SK-N-SH treated with all-trans-retinoic acid at 6 μM for 48 hours (cell line): Measurements from ENCODE around the gene MOK.

Source experiments
- ATAC-seq: fragments of 200-7000 bp; cut with Tn5 transposase; 3 replicates; pipeline ENCODE4 v1.9.1; 2020; ENCODE audit warnings: mild to moderate bottlenecking, moderate library complexity
- ARNTL ChIP-seq: fragments of 450-650 bp; formaldehyde crosslinking; IDR thresholded peaks from 2 replicates; pipeline ENCODE4 v1.5.0; 2020; ENCODE audit warnings: low read depth, mild to moderate bottlenecking, moderate library complexity, borderline replicate concordance
- BACH2 ChIP-seq: fragments of 250-450 bp; sonication (Bioruptor Pico); IDR thresholded peaks from 2 replicates; pipeline ENCODE4 v1.9.0; 2021; ENCODE audit warnings: mild to moderate bottlenecking, borderline replicate concordance
- CREB5 ChIP-seq: fragments of 250-450 bp; sonication (Bioruptor Pico); IDR thresholded peaks from 2 replicates; pipeline ENCODE4 v1.5.1; 2020; ENCODE audit warnings: low read depth, mild to moderate bottlenecking, moderate library complexity
- CSDC2 ChIP-seq: fragments of 250-450 bp; sonication (Bioruptor Pico); IDR thresholded peaks from 2 replicates; pipeline ENCODE4 v1.5.0; 2020; ENCODE audit warnings: mild to moderate bottlenecking, moderate library complexity
- GLIS3 ChIP-seq: fragments of 250-450 bp; sonication (Bioruptor Pico); IDR thresholded peaks from 2 replicates; pipeline ENCODE4 v1.5.0; 2020; ENCODE audit warnings: mild to moderate bottlenecking, moderate library complexity
- ISL1 ChIP-seq: fragments of 250-450 bp; sonication (Bioruptor Pico); IDR thresholded peaks from 2 replicates; pipeline ENCODE4 v2.1.2; 2022; ENCODE audit warnings: mild to moderate bottlenecking, moderate library complexity
- OSR1 ChIP-seq: fragments of 250-450 bp; sonication (Bioruptor Pico); IDR thresholded peaks from 2 replicates; pipeline ENCODE4 v1.8.0; 2022; ENCODE audit warnings: moderate library complexity, mild to moderate bottlenecking, inconsistent platforms
- POU6F1 ChIP-seq: fragments of 250-450 bp; sonication (Bioruptor Pico); IDR thresholded peaks from 2 replicates; pipeline ENCODE4 v1.8.0; 2021; ENCODE audit warnings: low read depth, mild to moderate bottlenecking, moderate library complexity, borderline replicate concordance
- PPARA ChIP-seq: fragments of 250-450 bp; sonication (Bioruptor Pico); IDR thresholded peaks from 2 replicates; pipeline ENCODE4 v1.5.0; 2020; ENCODE audit warnings: mild to moderate bottlenecking, borderline replicate concordance
- RARB ChIP-seq: fragments of 250-450 bp; sonication (Bioruptor Pico); IDR thresholded peaks from 2 replicates; pipeline ENCODE4 v1.8.0; 2021; ENCODE audit warnings: mild to moderate bottlenecking, moderate library complexity
- SNAI2 ChIP-seq: fragments of 250-450 bp; sonication (Bioruptor Pico); IDR thresholded peaks from 2 replicates; pipeline ENCODE4 v1.5.0; 2020; ENCODE audit warnings: mild to moderate bottlenecking, moderate library complexity
- TCF4 ChIP-seq: fragments of 250-450 bp; sonication (Bioruptor Pico); IDR thresholded peaks from 2 replicates; pipeline ENCODE4 v1.8.0; 2021; ENCODE audit warnings: mild to moderate bottlenecking, moderate library complexity, borderline replicate concordance
- TOX ChIP-seq: fragments of 250-450 bp; sonication (Bioruptor Pico); IDR thresholded peaks from 2 replicates; pipeline ENCODE4 v1.8.0; 2021; ENCODE audit warnings: mild to moderate bottlenecking, moderate library complexity, borderline replicate concordance
- ZC3H10 ChIP-seq: fragments of 250-450 bp; sonication (Bioruptor Pico); IDR thresholded peaks from 2 replicates; pipeline ENCODE4 v1.5.1; 2021; ENCODE audit warnings: mild to moderate bottlenecking, moderate library complexity
- ZFP3 ChIP-seq: fragments of 250-450 bp; sonication (Bioruptor Pico); IDR thresholded peaks from 2 replicates; pipeline ENCODE4 v1.5.0; 2020; ENCODE audit warnings: mild to moderate bottlenecking, moderate library complexity
- ZNF565 ChIP-seq: fragments of 450-650 bp; formaldehyde crosslinking; conservative IDR thresholded peaks from 2 replicates; pipeline ENCODE4 v1.5.0; 2020; ENCODE audit warnings: low read depth, mild to moderate bottlenecking, moderate library complexity
- ZNF70 ChIP-seq: fragments of 450-650 bp; formaldehyde crosslinking; IDR thresholded peaks from 2 replicates; pipeline ENCODE4 v1.5.0; 2020; ENCODE audit warnings: mild to moderate bottlenecking, moderate library complexity
- ZNF8 ChIP-seq: fragments of 450-650 bp; formaldehyde crosslinking; IDR thresholded peaks from 2 replicates; pipeline ENCODE4 v1.5.0; 2020; ENCODE audit warnings: mild to moderate bottlenecking, moderate library complexity
- TF ChIP-seq, protein P1 (sequence below): fragments of 250-450 bp; sonication (Bioruptor Pico); IDR thresholded peaks from 2 replicates; pipeline ENCODE4 v1.5.1; 2021; ENCODE audit warnings: mild to moderate bottlenecking, moderate library complexity
- TF ChIP-seq, protein P2 (sequence below): fragments of 250-450 bp; sonication (Bioruptor Pico); IDR thresholded peaks from 2 replicates; pipeline ENCODE4 v1.8.0; 2020; ENCODE audit warnings: mild to moderate bottlenecking, moderate library complexity, borderline replicate concordance

The MOK gene

GRCh38 chr14:102219316-102219715, 85.6 kb downstream of the MOK start:
- TF ChIP-seq, protein P1, sequence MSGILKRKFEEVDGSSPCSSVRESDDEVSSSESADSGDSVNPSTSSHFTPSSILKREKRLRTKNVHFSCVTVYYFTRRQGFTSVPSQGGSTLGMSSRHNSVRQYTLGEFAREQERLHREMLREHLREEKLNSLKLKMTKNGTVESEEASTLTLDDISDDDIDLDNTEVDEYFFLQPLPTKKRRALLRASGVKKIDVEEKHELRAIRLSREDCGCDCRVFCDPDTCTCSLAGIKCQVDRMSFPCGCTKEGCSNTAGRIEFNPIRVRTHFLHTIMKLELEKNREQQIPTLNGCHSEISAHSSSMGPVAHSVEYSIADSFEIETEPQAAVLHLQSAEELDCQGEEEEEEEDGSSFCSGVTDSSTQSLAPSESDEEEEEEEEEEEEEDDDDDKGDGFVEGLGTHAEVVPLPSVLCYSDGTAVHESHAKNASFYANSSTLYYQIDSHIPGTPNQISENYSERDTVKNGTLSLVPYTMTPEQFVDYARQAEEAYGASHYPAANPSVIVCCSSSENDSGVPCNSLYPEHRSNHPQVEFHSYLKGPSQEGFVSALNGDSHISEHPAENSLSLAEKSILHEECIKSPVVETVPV (CRISPR knock-in tag) = no peak
- TF ChIP-seq, protein P2, sequence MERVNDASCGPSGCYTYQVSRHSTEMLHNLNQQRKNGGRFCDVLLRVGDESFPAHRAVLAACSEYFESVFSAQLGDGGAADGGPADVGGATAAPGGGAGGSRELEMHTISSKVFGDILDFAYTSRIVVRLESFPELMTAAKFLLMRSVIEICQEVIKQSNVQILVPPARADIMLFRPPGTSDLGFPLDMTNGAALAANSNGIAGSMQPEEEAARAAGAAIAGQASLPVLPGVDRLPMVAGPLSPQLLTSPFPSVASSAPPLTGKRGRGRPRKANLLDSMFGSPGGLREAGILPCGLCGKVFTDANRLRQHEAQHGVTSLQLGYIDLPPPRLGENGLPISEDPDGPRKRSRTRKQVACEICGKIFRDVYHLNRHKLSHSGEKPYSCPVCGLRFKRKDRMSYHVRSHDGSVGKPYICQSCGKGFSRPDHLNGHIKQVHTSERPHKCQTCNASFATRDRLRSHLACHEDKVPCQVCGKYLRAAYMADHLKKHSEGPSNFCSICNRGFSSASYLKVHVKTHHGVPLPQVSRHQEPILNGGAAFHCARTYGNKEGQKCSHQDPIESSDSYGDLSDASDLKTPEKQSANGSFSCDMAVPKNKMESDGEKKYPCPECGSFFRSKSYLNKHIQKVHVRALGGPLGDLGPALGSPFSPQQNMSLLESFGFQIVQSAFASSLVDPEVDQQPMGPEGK (CRISPR knock-in tag) = no peak
- TF ChIP-seq CSDC2 (no peak), TCF4 (CRISPR knock-in tag) (no peak), POU6F1 (CRISPR knock-in tag) (no peak), TOX (CRISPR knock-in tag) (no peak), ZFP3 (no peak), ZNF70 (CRISPR knock-in tag) (no peak)
- no peak for ATAC-seq

- ATAC-seq = no peak
- no peak for TF ChIP-seq ZFP3
These were observed 86.3 kb downstream of the MOK start for GRCh38 chr14:102218688-102219087.

DNA sequence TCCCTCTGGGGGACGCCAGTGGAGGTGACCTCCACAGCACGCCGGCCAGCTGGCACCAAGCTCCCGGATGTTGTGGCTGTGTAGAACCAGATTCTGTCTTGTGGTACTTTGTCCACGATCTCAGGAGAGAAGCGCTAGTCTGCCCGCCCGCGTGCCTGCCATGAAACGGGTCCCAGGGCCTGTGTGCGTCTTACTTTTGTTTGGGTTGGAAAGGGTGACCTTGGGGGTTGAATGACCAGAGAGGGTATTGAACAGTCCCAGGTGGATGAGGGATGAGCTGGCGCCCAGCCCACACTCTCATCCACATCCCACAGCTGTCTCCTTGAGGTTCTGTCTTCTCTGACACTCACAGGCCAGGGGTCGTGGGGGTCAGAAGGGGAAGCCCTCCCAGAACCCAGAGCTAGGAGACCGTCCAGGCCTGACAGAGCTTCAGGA, 87.0 kb downstream of the MOK start:
- ATAC-seq = no peak
- no peak for TF ChIP-seq BACH2 (CRISPR knock-in tag)
- no peak for TF ChIP-seq SNAI2 (CRISPR knock-in tag)
- TF ChIP-seq ZNF70 (CRISPR knock-in tag) = no peak
- TF ChIP-seq, protein P1 (CRISPR knock-in tag) = no peak
- no peak for TF ChIP-seq OSR1 (CRISPR knock-in tag)
- TF ChIP-seq ZC3H10 (CRISPR knock-in tag) = no peak
- no peak for TF ChIP-seq GLIS3 (CRISPR knock-in tag)
- TF ChIP-seq ISL1 (CRISPR knock-in tag) = no peak
- TF ChIP-seq POU6F1 (CRISPR knock-in tag) = no peak
- no peak for TF ChIP-seq TCF4 (CRISPR knock-in tag)
- no peak for TF ChIP-seq RARB (CRISPR knock-in tag)
- TF ChIP-seq, protein P2 (CRISPR knock-in tag) = no peak

GRCh38 chr14:102217399-102217798, 87.6 kb downstream of the MOK start:
- TF ChIP-seq CREB5 (CRISPR knock-in tag) = no peak
- no peak for TF ChIP-seq TCF4 (CRISPR knock-in tag)
- no peak for TF ChIP-seq ZC3H10 (CRISPR knock-in tag)
- TF ChIP-seq ISL1 (CRISPR knock-in tag) = no peak
- TF ChIP-seq, protein P2 (CRISPR knock-in tag) = no peak
- no peak for TF ChIP-seq BACH2 (CRISPR knock-in tag)
- no peak for TF ChIP-seq ZNF70 (CRISPR knock-in tag)
- no peak for TF ChIP-seq ARNTL
- TF ChIP-seq ZNF565 (CRISPR knock-in tag) = no peak
- no peak for TF ChIP-seq PPARA
- TF ChIP-seq CSDC2 = no peak
- no peak for TF ChIP-seq ZFP3
- TF ChIP-seq ZNF8 (CRISPR knock-in tag) = no peak
- no peak for TF ChIP-seq RARB (CRISPR knock-in tag)
- TF ChIP-seq SNAI2 (CRISPR knock-in tag) = no peak
- no peak for ATAC-seq
